Measurements from ENCODE around the gene CLCNKA. TPM values are rescaled to one million over a fixed set of nuclear protein-coding genes. Genes with fewer than 3 reads are reported as not detected.

Gene CLCNKA
- not detected in 2 replicates for total RNA-seq

- intact Hi-C loops (cut with micrococcal nuclease) = no loop called here
These were observed at the start of gene CLCNKA for GRCh38 chr1:16021681-16022080. Gene CLCNKA, plus strand, starts transcription at chr1:16022036. Its CDS starts 584 bp downstream, at chr1:16022620.

- intact Hi-C loops (cut with micrococcal nuclease) = no loop called here
These were observed 49.4 kb upstream of the CLCNKA start for GRCh38 chr1:15972409-15972808.

GRCh38 chr1:15973772-15974171 lies 48.1 kb upstream of the CLCNKA start:
- intact Hi-C loops (cut with micrococcal nuclease) = no loop called here

GRCh38 chr1:15974855-15975254 lies 47.0 kb upstream of the CLCNKA start:
- intact Hi-C loops (cut with micrococcal nuclease) = loop anchor here (1.0 kb wide), 1 partner anchor 9 kb away; no protein-coding TSS in a partner anchor

GRCh38 chr1:15975358-15975804 lies 46.5 kb upstream of the CLCNKA start:
- intact Hi-C loops (cut with micrococcal nuclease) = loop anchor here (1.0 kb wide), 1 partner anchor 9 kb away; no protein-coding TSS in a partner anchor

- intact Hi-C loops (cut with micrococcal nuclease) = loop anchor here (1.0 to 2.0 kb wide), 10 partner anchors 10 to 452 kb away; partner anchors contain the start of genes CASP9, DDI2, SPEN and SZRD1
These were observed 45.8 kb upstream of the CLCNKA start, which contains the start of gene ZBTB17 for GRCh38 chr1:15975805-15976680. Gene ZBTB17, minus strand, starts transcription at chr1:15976101. Its CDS starts 27,606 bp downstream, at chr1:15948495.

GRCh38 chr1:15977947-15978346 lies 43.9 kb upstream of the CLCNKA start:
- intact Hi-C loops (cut with micrococcal nuclease) = loop anchor here (2.0 kb wide), 2 partner anchors 59 to 229 kb away; no protein-coding TSS in a partner anchor

GRCh38 chr1:15981679-15982078 lies 40.2 kb upstream of the CLCNKA start:
- intact Hi-C loops (cut with micrococcal nuclease) = no loop called here

- intact Hi-C loops (cut with micrococcal nuclease) = no loop called here
These were observed 38.6 kb upstream of the CLCNKA start for GRCh38 chr1:15983275-15983674.

GRCh38 chr1:15985611-15986297 lies 36.1 kb upstream of the CLCNKA start:
- intact Hi-C loops (cut with micrococcal nuclease) = no loop called here

GRCh38 chr1:15988856-15989736 lies 32.7 kb upstream of the CLCNKA start:
- intact Hi-C loops (cut with micrococcal nuclease) = no loop called here

GRCh38 chr1:15989776-15990175 lies 32.1 kb upstream of the CLCNKA start:
- intact Hi-C loops (cut with micrococcal nuclease) = no loop called here

GRCh38 chr1:15991427-15992186 lies 30.2 kb upstream of the CLCNKA start:
- intact Hi-C loops (cut with micrococcal nuclease) = no loop called here

- intact Hi-C loops (cut with micrococcal nuclease) = no loop called here
These were observed 29.7 kb upstream of the CLCNKA start for GRCh38 chr1:15992187-15992553.

- intact Hi-C loops (cut with micrococcal nuclease) = no loop called here
These were observed 29.0 kb upstream of the CLCNKA start for GRCh38 chr1:15992582-15993500.

- intact Hi-C loops (cut with micrococcal nuclease) = loop anchor here (1.0 kb wide), 2 partner anchors 178 to 201 kb away; no protein-coding TSS in a partner anchor
These were observed 28.2 kb upstream of the CLCNKA start for GRCh38 chr1:15993666-15994065.

GRCh38 chr1:15994081-15994480 lies 27.8 kb upstream of the CLCNKA start:
- intact Hi-C loops (cut with micrococcal nuclease) = loop anchor here (1.0 kb wide), 2 partner anchors 179 to 202 kb away; no protein-coding TSS in a partner anchor

GRCh38 chr1:15994590-15995351 lies 27.1 kb upstream of the CLCNKA start:
- intact Hi-C loops (cut with micrococcal nuclease) = loop anchor here (1.0 kb wide), 2 partner anchors 179 to 202 kb away; no protein-coding TSS in a partner anchor

Data from T-helper 1 cell treated with Interleukin-12 subunit alpha and Interleukin-12 subunit beta and Interleukin-4 antibody, amounts not matched to agents 30 ng/mL and 1 ng/mL, for 36 hours (primary cell).